ENCODE measurements around the gene ZNF536.

The ZNF536 gene

GRCh38 chr19:30326393-30326710, 45.8 kb upstream of the ZNF536 start:
- no peak for DNase-seq (ENCODE audit: low read depth)
- no peak for TF ChIP-seq MAX (IDR thresholded peaks at IDR 0.05; ENCODE audit: low read depth, low read length)
- TF ChIP-seq POLR2A (IDR thresholded peaks at IDR 0.05; ENCODE audit: extremely low read depth, insufficient read length), result no peak
- no peak for TF ChIP-seq MYC (IDR thresholded peaks at IDR 0.05; ENCODE audit: low read depth, low read length)
- no peak for TF ChIP-seq CTCF (IDR thresholded peaks at IDR 0.05; ENCODE audit: low read depth, low read length)
- no peak overlapping the region for H3K4me3 ChIP-seq (ENCODE audit: low read depth, low read length)

GRCh38 chr19:30327331-30327730, 44.9 kb upstream of the ZNF536 start:
- no peak for TF ChIP-seq CTCF (IDR thresholded peaks at IDR 0.05; ENCODE audit: low read depth, low read length)
- TF ChIP-seq MAX (IDR thresholded peaks at IDR 0.05; ENCODE audit: low read depth, low read length), result no peak
- TF ChIP-seq MYC (IDR thresholded peaks at IDR 0.05; ENCODE audit: low read depth, low read length), result no peak
- no peak for TF ChIP-seq POLR2A (IDR thresholded peaks at IDR 0.05; ENCODE audit: extremely low read depth, insufficient read length)
- DNase-seq (ENCODE audit: low read depth), result no peak
- H3K4me3 ChIP-seq (ENCODE audit: low read depth, low read length), result no peak overlapping the region

- TF ChIP-seq MAX (IDR thresholded peaks at IDR 0.05; ENCODE audit: low read depth, low read length) (no peak), CTCF (IDR thresholded peaks at IDR 0.05; ENCODE audit: low read depth, low read length) (no peak), POLR2A (IDR thresholded peaks at IDR 0.05; ENCODE audit: extremely low read depth, insufficient read length) (no peak)
- no peak for DNase-seq (ENCODE audit: low read depth)
- no peak overlapping the region for H3K4me3 ChIP-seq (ENCODE audit: low read depth, low read length)
Observed at GRCh38 chr19:30328096-30328495, 44.1 kb upstream of the ZNF536 start.

GRCh38 chr19:30330266-30330665, 41.9 kb upstream of the ZNF536 start:
- H3K4me3 ChIP-seq (ENCODE audit: low read depth, low read length), result no peak overlapping the region
- TF ChIP-seq MAX (IDR thresholded peaks at IDR 0.05; ENCODE audit: low read depth, low read length) (no peak), CTCF (IDR thresholded peaks at IDR 0.05; ENCODE audit: low read depth, low read length) (no peak)
- DNase-seq (ENCODE audit: low read depth), result no peak

- no peak for DNase-seq (ENCODE audit: low read depth)
- H3K4me3 ChIP-seq (ENCODE audit: low read depth, low read length), result no peak overlapping the region
- TF ChIP-seq MAX (IDR thresholded peaks at IDR 0.05; ENCODE audit: low read depth, low read length), result no peak
- TF ChIP-seq CTCF (IDR thresholded peaks at IDR 0.05; ENCODE audit: low read depth, low read length), result no peak
- no peak for TF ChIP-seq POLR2A (IDR thresholded peaks at IDR 0.05; ENCODE audit: extremely low read depth, insufficient read length)
- no peak for TF ChIP-seq MYC (IDR thresholded peaks at IDR 0.05; ENCODE audit: low read depth, low read length)
Observed at GRCh38 chr19:30332445-30333234, 39.5 kb upstream of the ZNF536 start.
